Measurements from ENCODE around the gene TRMT2B. TPM values are rescaled to one million over a fixed set of nuclear protein-coding genes. Genes with fewer than 3 reads are reported as not detected.

The TRMT2B gene, protein sequence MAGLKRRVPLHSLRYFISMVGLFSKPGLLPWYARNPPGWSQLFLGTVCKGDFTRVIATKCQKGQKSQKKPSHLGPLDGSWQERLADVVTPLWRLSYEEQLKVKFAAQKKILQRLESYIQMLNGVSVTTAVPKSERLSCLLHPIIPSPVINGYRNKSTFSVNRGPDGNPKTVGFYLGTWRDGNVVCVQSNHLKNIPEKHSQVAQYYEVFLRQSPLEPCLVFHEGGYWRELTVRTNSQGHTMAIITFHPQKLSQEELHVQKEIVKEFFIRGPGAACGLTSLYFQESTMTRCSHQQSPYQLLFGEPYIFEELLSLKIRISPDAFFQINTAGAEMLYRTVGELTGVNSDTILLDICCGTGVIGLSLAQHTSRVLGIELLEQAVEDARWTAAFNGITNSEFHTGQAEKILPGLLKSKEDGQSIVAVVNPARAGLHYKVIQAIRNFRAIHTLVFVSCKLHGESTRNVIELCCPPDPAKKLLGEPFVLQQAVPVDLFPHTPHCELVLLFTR
- total RNA-seq: 10 to 100 TPM in 1 of 6 experiments, 1 to 10 TPM in 5; 5.3 to 11.5 (median 7.5) TPM
- long read RNA-seq: 0 reads

DNA sequence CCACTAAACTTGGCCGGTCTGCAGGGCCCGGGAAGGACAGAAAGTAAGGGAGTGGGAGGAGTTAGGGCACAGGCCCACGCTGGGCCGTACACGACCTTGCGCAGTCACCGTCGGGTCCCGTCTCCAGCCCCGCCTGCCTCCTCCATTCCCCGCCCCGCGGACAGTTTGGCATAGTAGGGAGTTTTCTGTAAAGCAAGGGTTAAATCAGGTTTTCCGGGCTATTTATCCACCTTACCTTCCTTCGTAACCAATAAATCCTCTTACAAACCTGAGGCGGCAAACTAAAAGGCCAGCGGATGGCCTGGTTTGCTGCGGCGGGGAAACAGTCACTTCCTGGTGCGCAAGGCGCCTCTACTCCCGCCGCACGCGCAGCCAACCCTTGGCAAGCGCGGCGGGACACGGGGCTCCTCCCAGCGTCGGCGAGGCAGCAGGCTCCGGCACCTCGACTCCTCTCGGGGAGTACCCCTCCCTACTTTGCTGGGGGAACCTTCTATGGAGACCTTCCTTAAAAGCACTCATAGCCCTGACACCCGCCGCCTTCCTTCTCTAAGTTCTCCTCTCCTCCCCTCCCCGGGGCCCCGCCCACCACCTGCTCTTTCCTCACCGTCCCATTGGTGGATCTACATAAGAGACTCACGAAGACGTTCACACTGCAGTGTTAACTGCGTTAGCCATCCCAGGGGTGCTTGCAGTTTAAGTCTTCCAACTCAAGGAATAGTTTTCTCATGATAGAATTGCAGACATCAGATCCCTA, at the start of gene TRMT2B:
TSS of gene TRMT2B (minus strand) at position 563 of the 754 bp plus-strand sequence. CDS start 9,822 bp downstream, outside the sequence.
- DNase-seq (peak; percentile 78 to 82 (median 79)), ATAC-seq (peak; percentile 97 to 98 (median 98))
- Histone ChIP-seq H3K27me3 (no peaks in the 10 kb centered on the region), H3K36me3 (no peaks in the 10 kb centered on the region), H3K4me3 (peak within 1 kb of the TSS; percentile 52 to 66 (median 63)), H3K4me1 (no peaks in the 10 kb centered on the region), H3K9me3 (no peaks in the 10 kb centered on the region), H3K27ac (peak within 1 kb of the TSS; percentile 70 to 78 (median 76))
- intact Hi-C loops (cut with DNase I): no loop called here
- TF ChIP-seq, protein P1, sequence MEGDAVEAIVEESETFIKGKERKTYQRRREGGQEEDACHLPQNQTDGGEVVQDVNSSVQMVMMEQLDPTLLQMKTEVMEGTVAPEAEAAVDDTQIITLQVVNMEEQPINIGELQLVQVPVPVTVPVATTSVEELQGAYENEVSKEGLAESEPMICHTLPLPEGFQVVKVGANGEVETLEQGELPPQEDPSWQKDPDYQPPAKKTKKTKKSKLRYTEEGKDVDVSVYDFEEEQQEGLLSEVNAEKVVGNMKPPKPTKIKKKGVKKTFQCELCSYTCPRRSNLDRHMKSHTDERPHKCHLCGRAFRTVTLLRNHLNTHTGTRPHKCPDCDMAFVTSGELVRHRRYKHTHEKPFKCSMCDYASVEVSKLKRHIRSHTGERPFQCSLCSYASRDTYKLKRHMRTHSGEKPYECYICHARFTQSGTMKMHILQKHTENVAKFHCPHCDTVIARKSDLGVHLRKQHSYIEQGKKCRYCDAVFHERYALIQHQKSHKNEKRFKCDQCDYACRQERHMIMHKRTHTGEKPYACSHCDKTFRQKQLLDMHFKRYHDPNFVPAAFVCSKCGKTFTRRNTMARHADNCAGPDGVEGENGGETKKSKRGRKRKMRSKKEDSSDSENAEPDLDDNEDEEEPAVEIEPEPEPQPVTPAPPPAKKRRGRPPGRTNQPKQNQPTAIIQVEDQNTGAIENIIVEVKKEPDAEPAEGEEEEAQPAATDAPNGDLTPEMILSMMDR (IDR thresholded peaks at IDR 0.05): no peak
- peak; percentile 31 for TF ChIP-seq POLR2A (IDR thresholded peaks at IDR 0.05)
- 28% methylated on average over 26 of the region's 43 CpGs for WGBS (ENCODE audit: insufficient coverage, low coverage, low lambda C conversion rate, missing lambda C conversion rate)

DNA sequence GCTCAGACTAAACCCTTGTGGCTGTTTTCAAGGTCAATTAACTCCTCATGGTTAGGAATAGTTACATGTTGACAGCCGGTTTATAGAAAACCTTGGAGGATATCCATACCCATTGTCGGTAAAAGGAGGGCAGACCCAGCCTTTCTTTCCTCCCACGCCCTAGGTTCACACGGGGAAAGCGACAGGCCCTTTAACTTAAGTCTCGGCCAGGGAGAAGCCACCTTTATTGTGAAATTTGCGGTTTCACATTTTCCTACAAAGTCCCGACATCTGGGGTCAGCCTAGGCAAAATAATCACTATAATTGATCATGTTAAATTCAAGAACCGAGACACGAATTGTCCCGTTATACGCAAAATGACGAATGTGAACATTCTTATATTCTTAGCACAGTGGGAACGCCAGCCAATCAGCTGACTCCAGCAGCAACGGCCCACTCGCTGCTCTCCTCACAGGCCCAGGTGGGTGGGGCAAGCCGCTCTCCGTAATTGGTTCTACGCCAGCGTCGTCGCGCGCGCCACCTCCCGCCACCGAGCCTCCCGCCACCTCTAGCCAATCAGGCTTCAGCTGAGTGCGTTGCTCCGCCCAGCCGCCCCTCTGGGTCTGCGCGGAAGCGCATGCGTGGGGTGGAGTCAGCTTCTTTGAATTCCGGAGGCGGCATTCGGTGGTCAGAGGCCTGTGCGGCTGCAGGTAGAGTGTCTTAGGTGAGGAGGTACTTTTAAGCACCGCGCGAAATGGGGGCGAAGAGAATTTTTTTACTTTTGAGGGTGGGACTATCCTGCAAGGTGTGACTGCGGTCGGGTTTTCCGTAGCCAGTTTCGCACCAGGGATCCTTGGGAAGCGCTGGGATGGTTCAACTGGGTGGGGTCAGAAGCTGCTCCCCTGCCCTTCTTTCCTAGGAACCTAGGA, 45.9 kb upstream of the TRMT2B start, which contains the start of gene CENPI:
TSS of gene CENPI (plus strand) at position 659 of the 908 bp plus-strand sequence. CDS start 2,867 bp downstream, outside the sequence.
- peak within 1 kb of the TSS; percentile 64 to 80 (median 68) for H3K27ac ChIP-seq
- 37% methylated on average over 34 of the region's 48 CpGs for WGBS (ENCODE audit: insufficient coverage, low coverage, low lambda C conversion rate, missing lambda C conversion rate)
- DNase-seq: peak; percentile 92 to 95 (median 95)
- peak; percentile 99 to 100 (median 99) for ATAC-seq
- H3K9me3 ChIP-seq: no peaks in the 10 kb centered on the region
- H3K36me3 ChIP-seq: no peaks in the 10 kb centered on the region
- no peaks in the 10 kb centered on the region for H3K4me1 ChIP-seq
- peak within 1 kb of the TSS; percentile 25 to 45 (median 38) for H3K4me3 ChIP-seq
- intact Hi-C loops (cut with DNase I): no loop called here
- TF ChIP-seq, protein P1 (IDR thresholded peaks at IDR 0.05): no peak
- peak; percentile 76 for TF ChIP-seq POLR2A (IDR thresholded peaks at IDR 0.05)
- H3K27me3 ChIP-seq: peaks cover 0 to 3% of the 10 kb centered on the region in 2 donors

DNA sequence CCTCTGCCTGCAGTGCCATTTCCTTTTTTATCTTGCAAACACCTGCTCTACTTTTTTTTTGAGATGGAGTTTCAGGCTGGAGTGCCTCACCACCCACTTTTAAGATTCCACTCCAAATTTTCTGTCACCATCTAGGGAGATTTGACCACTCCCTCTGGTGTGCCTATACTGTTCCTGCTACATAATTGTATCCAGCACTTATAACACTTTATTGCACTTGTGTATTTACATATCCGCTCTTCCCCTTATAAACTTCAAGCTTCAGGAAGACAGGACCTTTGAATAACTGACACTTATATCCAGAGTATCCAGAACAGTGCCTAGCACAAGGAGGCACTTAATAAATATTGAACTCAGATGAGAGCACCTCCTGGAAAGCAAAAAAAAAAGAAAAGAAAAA, 39.9 kb upstream of the TRMT2B start:
- no peak overlapping the region for H3K4me3 ChIP-seq
- 81% methylated on average over 1 of the region's 1 CpG for whole genome bisulfite sequencing (ENCODE audit: insufficient coverage, low coverage, low lambda C conversion rate, missing lambda C conversion rate)
- H3K27me3 ChIP-seq: no peaks in the 10 kb centered on the region
- intact Hi-C loops (cut with DNase I): no loop called here
- H3K9me3 ChIP-seq: no peaks in the 10 kb centered on the region
- no peak overlapping the region for H3K27ac ChIP-seq
- DNase-seq (no peak), ATAC-seq (no peak)
- no peaks in the 10 kb centered on the region for H3K4me1 ChIP-seq
- H3K36me3 ChIP-seq: no peaks in the 10 kb centered on the region
- TF ChIP-seq, protein P1 (IDR thresholded peaks at IDR 0.05): no peak
- no peak for TF ChIP-seq POLR2A (IDR thresholded peaks at IDR 0.05)

DNA sequence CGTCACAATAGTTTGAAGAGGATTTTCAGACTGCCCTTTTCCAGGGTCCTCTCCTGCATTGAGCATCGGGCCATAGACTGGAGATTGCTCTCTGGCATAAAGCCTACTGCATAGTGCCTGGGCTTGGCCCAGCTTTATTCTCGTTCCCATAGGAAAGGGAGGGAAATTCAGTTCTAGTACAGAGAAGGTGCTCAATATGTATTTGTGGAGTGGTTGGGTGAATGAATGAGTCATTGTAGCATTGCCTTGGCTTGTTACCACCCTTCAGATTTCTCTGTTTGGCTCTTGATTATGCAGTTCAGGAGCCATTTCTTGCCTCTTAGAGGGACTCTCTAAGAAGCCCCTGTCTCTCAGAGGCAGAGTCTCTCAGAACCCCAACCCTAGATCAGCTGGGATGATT, 29.3 kb upstream of the TRMT2B start:
- ATAC-seq (no peak), DNase-seq (no peak)
- WGBS (ENCODE audit: insufficient coverage, low coverage, low lambda C conversion rate, missing lambda C conversion rate): 34% methylated on average over 2 of the region's 3 CpGs
- no peaks in the 10 kb centered on the region for H3K4me1 ChIP-seq
- no peak for TF ChIP-seq POLR2A (IDR thresholded peaks at IDR 0.05)
- TF ChIP-seq, protein P1 (IDR thresholded peaks at IDR 0.05): no peak
- H3K9me3 ChIP-seq: no peaks in the 10 kb centered on the region
- intact Hi-C loops (cut with DNase I): no loop called here
- H3K4me3 ChIP-seq: no peak overlapping the region
- no peak overlapping the region for H3K27ac ChIP-seq
- H3K36me3 ChIP-seq: no peaks in the 10 kb centered on the region
- peaks cover 0 to 10% of the 10 kb centered on the region in 2 donors for H3K27me3 ChIP-seq
